ENCODE data around the gene MTMR3. TPM values are rescaled to one million over a fixed set of nuclear protein-coding genes. Genes with fewer than 3 reads are reported as not detected.

MTMR3 gene
- total RNA-seq, 1 experiment from 2014 or later, result 27.0 TPM

- peaks cover 0 to 8% of the 10 kb centered on the region in 2 experiments; a peak in 3 of 4 replicates for H3K4me1 ChIP-seq (ENCODE audit: control insufficient read depth in 1 of 2, insufficient read depth in 2 of 2, low read length in 2 of 2)
- intact Hi-C loops (cut with micrococcal nuclease), result no loop called here
Observed at GRCh38 chr22:29971607-29972006, 88.6 kb downstream of the MTMR3 start.

More at GRCh38 chr22:29971607-29972006, 88.6 kb downstream of the MTMR3 start:
- H4K20me1 ChIP-seq (ENCODE audit: insufficient read depth), result no peaks in the 10 kb centered on the region
- no peak overlapping the region for H3K4me3 ChIP-seq (replicated peaks in 1 of 2; ENCODE audit: low read depth in 1 of 2, low read length in 2 of 2)
- H3K79me2 ChIP-seq (ENCODE audit: insufficient read depth, low read length), result no peaks in the 10 kb centered on the region
- DNase-seq (ENCODE audit: low read depth, low spot score) (no peak), ATAC-seq (no peak)
- ChIA-PET POLR2A (no interaction called here), RAD21 (ENCODE audit: low non-redundant PET in 1 of 2, low total read pairs in 2 of 2, uncharacterized antibody in 2 of 2, unreplicated experiment in 2 of 2) (no interaction called here), CTCF (no interaction called here)
- TF ChIP-seq FOSL1 (IDR thresholded peaks at IDR 0.05; ENCODE audit: low read depth) (no peak), EGR1 (IDR thresholded peaks at IDR 0.05; ENCODE audit: low read depth) (no peak), SP1 (IDR thresholded peaks at IDR 0.05; ENCODE audit: low read depth) (no peak), POLR2AphosphoS5 (IDR thresholded peaks at IDR 0.05; ENCODE audit: low read depth, low read length) (no peak), EZH2phosphoT487 (IDR thresholded peaks at IDR 0.05; ENCODE audit: borderline replicate concordance) (no peak), YY1 (IDR thresholded peaks at IDR 0.05; ENCODE audit: extremely low read depth, insufficient replicate concordance, low read depth, low read length) (no peak), ZBTB33 (IDR thresholded peaks at IDR 0.05; ENCODE audit: extremely low read depth, insufficient replicate concordance, low read length) (no peak), TCF7L2 (IDR thresholded peaks at IDR 0.05; ENCODE audit: borderline replicate concordance, extremely low read depth, insufficient read depth, insufficient read length) (no peak), REST (IDR thresholded peaks at IDR 0.05; ENCODE audit: low read depth) (no peak), MAX (IDR thresholded peaks at IDR 0.05) (no peak), JUND (IDR thresholded peaks at IDR 0.05) (no peak), ZNF274 (IDR thresholded peaks at IDR 0.05; ENCODE audit: low read depth, low read length) (no peak), ATF3 (IDR thresholded peaks at IDR 0.05) (no peak), EZH2 (IDR thresholded peaks at IDR 0.05) (no peak)
- no peak overlapping the region for H2AFZ ChIP-seq (ENCODE audit: low read depth, low read length, poor library complexity, severe bottlenecking)
- H3K36me3 ChIP-seq (ENCODE audit: control insufficient read depth in 1 of 2, insufficient read depth in 2 of 2, low read length in 2 of 2), result no peaks in the 10 kb centered on the region
- H3K27me3 ChIP-seq (ENCODE audit: insufficient read depth, low read length), result no peaks in the 10 kb centered on the region
- no peak overlapping the region for H3K9ac ChIP-seq (ENCODE audit: low read length)
- no peak overlapping the region for H3K27ac ChIP-seq (ENCODE audit: low read depth, low read length)
- no TSS peak for BruUV-seq (replicated peaks)
- no peaks in the 10 kb centered on the region for H3K9me3 ChIP-seq (ENCODE audit: control insufficient read depth in 1 of 2, insufficient read depth in 1 of 2, low read depth in 1 of 2, low read length in 2 of 2)
- H3K4me2 ChIP-seq (ENCODE audit: low read length), result no peak overlapping the region
- H3K9me2 ChIP-seq (ENCODE audit: insufficient read depth), result no peaks in the 10 kb centered on the region

All from HCT116 (cell line).